Measurements from ENCODE around the gene ELAVL1.
"Not testable (repeated sequence)": the region's sequence is repeated elsewhere in the genome, so short reads cannot be mapped to it uniquely, and the experiment has no call there.

ELAVL1 gene

GRCh38 chr19:7932930-7933300, 72.5 kb downstream of the ELAVL1 start:
- no peak for DNase-seq

GRCh38 chr19:7932276-7932929, 73.0 kb downstream of the ELAVL1 start:
- DNase-seq = no peak

DNA sequence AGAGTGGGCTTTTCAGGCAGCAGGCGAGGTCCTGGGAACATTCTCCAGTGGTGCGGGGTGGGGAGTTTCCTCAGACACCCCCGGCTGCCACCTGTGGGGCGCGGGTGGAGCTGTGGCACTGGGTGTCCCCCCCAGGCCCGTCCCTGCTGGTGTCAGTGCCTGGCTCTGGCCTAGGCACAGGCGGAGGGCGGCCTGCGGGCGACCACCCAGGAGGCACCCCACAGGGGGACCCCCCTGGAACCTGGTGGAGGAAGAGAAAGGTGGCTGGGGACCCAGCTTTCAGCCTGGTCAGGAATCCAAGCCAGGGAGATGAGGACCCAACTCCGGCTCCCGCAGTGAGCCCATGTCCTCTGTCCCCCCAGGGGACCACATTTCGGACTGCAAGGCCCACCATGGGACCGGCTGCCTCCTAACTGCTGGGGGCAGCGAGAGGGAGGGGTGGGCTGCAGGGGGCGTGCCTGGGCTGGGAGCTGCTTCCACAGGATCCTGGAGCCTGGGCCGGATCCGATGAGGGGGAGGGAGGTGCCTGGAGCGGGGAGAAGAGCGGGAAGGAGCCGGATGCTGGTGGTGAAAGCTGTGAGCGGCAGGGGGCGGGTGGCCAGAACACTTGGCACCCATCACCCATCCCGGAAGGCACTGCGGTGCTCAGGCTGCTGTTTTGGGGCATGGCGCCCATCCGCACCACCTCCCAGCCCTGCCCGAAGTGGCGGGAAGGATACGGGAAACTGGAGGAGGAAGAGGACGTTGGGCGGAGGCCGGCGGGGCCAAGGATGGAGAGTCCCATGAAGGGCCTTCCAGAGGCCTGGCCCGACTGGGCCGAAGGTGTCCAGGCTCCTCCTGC, 74.0 kb downstream of the ELAVL1 start:
- no peak for DNase-seq

GRCh38 chr19:7930765-7931164, 74.7 kb downstream of the ELAVL1 start:
- no peak for DNase-seq

DNA sequence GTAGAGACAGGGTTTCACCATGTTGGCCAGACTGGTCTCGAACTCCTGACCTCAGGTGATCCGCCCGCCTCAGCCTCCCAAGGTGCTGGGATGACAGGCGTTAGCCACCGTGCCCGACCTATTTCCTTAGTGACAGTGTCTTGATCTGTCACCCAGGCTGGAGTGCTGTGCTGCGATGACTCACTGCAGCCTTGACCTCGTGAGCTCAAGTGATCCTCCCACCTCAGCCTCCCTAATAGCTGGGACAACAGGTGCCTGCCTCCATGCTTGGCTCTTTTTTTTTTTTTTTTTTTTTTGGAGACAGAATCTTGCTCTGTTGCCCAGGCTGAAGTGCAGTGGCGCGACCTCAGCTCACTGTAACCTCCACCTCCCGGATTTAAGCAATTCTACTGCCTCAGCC, 75.4 kb downstream of the ELAVL1 start:
- DNase-seq = not testable (repeated sequence)

- peak; percentile 63 for DNase-seq
Measured at GRCh38 chr19:7928741-7929701, 76.4 kb downstream of the ELAVL1 start.

- DNase-seq = no peak
Measured at GRCh38 chr19:7928334-7928706, 77.1 kb downstream of the ELAVL1 start.

DNA sequence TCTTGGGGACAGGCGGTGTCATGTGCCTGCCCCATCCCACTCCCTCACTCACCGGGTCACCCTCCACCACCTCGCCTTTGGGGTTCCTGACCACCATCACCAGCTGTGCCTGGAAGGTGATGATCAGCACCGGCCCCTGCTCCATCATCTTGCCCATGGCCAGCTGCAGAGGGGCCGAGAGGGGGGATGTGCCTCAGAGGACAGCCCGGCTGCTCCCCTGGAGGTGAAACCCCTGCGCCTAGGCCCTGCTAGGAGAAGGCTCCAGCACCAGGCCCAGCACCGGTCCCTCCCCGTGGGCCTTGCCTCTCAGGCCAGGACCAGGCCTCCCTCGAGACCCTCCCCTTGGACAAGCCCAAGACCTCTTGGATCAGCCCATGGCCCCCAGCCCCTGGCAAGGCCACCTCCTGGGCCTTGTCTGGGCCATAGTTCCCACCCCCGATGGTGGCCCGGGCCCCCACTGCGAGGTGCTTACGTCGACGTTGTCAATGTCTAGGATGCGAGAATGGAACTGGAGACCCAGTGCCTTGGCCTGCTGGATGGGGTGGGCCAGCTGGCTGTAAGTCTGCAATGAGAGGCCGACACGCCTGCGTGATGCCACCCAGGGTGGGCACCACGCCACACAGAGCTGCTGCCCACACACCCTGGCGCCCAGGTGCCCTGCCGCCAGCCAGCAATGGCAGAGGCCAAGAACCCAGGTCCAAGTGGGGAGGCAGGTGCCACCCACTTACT, 77.7 kb downstream of the ELAVL1 start:
- no peak for DNase-seq

DNA sequence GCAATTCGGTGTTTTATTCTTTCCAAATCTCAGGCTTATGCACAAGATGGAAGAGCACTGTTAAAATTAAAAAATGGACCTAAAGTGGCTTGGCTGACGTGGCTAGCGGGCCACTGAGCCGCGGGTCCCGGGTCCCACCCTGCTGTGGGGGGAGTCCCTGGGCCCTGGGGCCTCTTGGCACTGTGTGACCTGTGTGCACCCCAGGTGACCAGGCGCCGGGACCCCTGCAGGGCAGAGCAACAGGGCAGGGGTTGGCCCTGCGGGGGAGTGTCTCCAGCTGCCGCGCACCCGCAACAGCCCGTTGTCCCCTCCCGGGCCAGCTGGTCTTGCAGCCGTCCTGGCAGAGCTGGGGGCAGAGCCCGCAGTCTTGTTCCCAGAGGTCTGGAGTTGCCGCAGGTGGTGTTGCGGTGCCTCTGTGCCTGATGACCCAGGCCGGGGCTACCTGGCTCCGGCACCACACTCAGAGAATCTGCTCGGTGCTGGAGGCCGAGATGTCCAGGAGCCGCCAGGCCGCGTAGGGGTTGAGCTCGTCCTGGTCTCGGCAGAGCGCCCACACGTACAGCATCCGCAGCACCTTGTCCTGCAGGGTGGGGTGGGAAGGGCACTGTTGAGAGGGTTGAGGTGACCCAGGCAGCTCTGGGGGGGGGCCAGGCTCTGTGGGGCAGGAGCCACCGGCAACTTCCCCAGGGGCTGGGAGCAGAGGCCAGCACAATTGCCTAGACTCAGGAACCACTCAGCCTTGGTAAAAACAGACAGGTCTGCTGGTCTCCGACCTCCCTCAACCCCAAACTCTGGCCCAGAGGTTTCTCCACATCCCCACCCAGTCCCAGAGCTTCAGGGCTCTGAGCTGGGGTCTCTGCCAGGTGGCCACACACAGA, 78.5 kb downstream of the ELAVL1 start:
- no peak for DNase-seq

GRCh38 chr19:7926021-7926726, 79.3 kb downstream of the ELAVL1 start, which contains the start of gene CTXN1:
TSS of gene CTXN1 (minus strand) at chr19:7926135. CDS start at chr19:7925538, 597 bp downstream.
- DNase-seq = peak; percentile 41

DNA sequence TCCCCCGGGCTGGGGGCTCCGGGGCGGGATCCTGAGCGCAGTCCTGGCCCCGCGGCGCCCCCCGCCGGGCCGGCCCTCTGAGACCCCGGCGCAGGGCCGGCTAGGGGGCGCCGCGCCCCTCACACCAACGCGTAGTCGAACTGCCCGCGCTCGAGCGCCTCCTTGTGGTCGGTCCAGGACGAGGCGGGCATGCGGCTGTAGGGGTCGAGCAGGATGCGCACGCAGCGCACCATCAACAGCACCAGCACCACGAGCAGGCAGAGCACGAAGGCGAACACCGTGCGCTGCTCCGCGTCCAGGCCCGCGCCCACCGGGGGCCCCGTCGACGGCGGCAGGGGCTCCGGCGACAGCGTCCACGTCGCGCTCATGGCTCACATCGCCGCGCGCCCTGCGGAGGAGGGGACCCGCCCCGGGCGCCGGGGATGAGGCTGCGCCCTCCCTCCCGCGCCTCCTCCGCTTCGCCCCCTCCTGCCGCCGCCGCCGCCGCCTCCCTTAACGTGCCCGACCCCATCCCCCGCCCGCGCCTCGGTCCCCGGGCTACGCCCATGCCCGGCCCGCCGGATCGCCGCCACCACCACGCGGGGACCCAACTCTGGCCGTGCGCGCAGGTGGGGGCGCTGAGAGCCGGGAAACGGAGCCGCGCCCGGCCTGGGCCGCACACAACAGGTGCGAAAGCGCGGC, 80.1 kb downstream of the ELAVL1 start:
- peak; percentile 66 for DNase-seq

- DNase-seq = no peak
Measured at GRCh38 chr19:7924651-7925170, 80.7 kb downstream of the ELAVL1 start.

DNA sequence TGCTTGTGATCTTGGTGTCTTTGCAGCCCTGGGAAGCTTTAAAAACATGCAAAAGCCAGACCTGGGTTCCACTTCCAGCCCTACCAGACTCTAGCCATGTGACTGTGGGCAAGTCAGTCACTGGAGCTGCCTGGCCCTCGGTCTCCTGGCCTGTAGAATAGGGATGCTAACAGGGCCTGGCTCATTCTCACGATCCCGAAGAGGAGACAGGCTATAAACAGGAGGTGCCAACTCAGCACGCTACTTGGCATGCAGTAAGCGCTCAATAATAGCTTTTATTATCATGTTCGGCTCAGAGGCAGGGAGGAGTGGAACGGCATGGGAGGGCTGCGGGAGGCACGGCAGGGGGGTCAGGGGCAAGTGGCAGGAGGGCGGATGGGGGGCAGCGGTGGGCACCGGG, 81.2 kb downstream of the ELAVL1 start:
- no peak for DNase-seq

DNA sequence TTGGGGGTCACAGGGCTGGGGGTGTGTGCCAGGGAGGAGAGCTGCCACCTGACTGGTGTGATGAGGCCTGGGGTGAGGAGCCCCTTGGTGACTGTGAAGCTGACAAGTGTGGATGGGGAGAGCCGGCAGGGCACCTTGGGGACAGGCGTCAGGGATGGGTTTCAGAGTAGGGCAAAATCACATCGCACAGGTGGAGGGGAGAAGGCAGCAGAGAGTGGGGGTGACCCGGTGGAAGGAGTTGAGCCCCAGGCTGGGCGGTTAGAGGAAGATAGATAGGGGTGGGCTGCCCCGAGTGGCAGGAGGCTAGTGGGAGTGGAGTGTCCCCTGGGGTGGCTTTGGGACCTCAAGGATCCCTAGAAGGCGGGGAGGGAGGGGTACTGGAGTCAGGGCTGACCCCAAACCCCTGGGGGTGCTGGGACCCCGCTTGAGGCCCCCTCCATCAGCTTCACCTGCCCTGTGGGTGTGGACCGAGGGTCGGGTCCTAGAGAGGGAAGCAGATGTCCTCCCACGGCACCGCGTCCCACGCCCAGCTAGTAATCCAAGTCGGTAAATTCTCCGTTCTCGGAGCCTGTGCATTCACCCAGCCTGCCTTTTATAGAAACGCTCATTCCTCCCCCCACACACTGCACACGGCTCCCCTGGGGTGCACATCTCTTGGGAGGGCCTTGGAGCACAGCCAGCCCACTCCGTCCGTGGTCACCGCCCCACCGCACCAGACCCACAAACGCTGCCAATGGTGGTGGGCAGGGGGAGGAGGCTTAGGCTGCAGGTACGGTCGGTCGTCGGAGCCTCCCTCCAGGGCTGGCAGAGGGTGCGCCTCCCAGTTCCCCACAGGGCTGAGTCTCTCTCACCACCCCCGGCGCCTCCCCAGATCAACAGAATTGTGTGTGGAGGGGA, 81.9 kb downstream of the ELAVL1 start:
- DNase-seq = no peak

DNA sequence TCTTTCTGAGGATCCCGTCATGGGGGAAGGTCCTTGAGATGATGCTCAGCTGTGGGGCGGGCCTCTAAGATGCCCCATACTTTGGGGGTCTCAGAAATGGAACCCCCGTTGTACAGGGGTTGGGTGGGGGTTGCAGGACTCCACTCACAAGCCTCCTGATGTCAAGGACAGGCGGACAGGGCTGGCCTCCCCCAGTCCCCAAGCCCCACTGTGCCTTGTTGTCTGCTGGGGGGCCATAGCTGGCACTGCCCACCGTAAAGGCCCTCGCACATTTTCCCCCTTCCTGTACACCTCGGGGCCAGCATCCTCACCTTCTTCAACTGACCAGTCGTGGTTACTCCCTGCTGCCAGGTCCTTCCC, 82.6 kb downstream of the ELAVL1 start:
- DNase-seq = no peak

GRCh38 chr19:7921967-7922835, 83.2 kb downstream of the ELAVL1 start:
- no peak for DNase-seq

- DNase-seq = no peak
Measured at GRCh38 chr19:7921302-7921966, 84.0 kb downstream of the ELAVL1 start.
